Measurements from ENCODE around the gene RD3L.

RD3L gene

DNA sequence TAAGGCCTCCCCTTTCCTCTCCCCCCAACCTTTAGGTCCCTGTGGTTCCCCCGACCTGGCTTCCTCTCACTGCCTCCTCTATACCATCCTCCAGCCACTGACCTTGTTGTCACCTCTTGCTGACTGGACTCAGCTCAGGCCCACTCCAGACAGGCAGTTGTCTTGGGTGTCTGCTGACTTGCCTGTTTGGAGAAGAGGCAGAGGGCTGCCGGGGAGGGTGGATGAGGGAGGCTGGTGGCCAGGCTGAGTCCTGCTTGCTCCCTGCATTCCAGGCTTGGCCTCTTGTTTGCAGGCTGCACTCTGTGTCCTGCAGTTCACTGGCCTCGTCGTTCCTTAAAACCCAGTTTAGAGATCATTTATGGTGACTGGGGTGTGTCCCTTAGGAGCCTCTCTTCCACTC lies 31.0 kb upstream of the RD3L start:
- no peak overlapping the region for H3K4me3 ChIP-seq (ENCODE audit: low read depth, low read length)
- no peak for DNase-seq (ENCODE audit: low read depth)
- in situ Hi-C loops (cut with HindIII; ENCODE audit: low sequenced_read_pairs) = no loop called here
- TF ChIP-seq, protein P1, sequence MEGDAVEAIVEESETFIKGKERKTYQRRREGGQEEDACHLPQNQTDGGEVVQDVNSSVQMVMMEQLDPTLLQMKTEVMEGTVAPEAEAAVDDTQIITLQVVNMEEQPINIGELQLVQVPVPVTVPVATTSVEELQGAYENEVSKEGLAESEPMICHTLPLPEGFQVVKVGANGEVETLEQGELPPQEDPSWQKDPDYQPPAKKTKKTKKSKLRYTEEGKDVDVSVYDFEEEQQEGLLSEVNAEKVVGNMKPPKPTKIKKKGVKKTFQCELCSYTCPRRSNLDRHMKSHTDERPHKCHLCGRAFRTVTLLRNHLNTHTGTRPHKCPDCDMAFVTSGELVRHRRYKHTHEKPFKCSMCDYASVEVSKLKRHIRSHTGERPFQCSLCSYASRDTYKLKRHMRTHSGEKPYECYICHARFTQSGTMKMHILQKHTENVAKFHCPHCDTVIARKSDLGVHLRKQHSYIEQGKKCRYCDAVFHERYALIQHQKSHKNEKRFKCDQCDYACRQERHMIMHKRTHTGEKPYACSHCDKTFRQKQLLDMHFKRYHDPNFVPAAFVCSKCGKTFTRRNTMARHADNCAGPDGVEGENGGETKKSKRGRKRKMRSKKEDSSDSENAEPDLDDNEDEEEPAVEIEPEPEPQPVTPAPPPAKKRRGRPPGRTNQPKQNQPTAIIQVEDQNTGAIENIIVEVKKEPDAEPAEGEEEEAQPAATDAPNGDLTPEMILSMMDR (IDR thresholded peaks at IDR 0.05; ENCODE audit: low read depth, low read length, missing control alignments) = no peak

DNA sequence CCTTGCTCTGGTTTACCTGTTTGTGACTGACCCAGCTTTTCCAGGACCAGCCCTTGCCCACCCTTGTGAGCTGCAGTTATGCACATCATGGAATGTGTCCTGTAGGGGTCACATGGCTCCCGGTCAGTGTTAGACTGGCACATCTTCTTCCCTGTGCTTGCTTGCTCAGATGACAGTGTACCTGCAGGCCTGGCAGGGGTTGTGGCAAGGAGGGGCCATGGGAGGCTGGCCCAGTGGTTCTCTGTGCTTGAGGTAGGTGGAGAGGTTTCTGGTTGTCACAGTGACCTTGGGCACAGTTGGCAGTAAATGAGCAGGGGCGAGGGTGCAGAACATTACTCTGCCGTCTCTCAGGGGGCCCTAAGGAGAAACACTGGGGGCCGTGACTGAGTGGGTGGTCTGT lies 27.6 kb upstream of the RD3L start:
- in situ Hi-C loops (cut with HindIII; ENCODE audit: low sequenced_read_pairs) = no loop called here
- DNase-seq (ENCODE audit: low read depth) = no peak
- H3K4me3 ChIP-seq (ENCODE audit: low read depth, low read length) = no peak overlapping the region
- TF ChIP-seq, protein P1 (IDR thresholded peaks at IDR 0.05; ENCODE audit: low read depth, low read length, missing control alignments) = no peak

DNA sequence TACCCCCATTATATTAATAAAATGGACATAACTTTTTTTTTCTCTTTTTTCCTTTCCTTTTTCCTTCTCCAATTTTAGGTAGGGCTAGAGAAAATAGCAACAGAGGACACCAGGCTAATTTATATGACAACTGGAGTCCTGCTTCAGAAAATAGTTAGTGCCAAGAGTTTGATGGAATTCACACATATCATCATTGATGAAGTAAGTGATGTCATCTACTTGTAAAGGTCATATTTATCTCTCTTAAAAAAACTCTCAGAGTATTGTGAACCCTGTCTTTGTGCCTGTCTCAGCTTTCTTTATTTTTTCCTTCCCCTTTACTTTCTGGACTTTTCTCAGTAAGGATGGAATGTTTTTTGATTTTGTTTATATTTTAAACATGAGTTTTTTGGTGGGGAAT lies 24.3 kb upstream of the RD3L start:
- H3K4me3 ChIP-seq (ENCODE audit: low read depth, low read length) = no peak overlapping the region
- TF ChIP-seq, protein P1 (IDR thresholded peaks at IDR 0.05; ENCODE audit: low read depth, low read length, missing control alignments) = no peak
- no peak for DNase-seq (ENCODE audit: low read depth)
- in situ Hi-C loops (cut with HindIII; ENCODE audit: low sequenced_read_pairs) = no loop called here

DNA sequence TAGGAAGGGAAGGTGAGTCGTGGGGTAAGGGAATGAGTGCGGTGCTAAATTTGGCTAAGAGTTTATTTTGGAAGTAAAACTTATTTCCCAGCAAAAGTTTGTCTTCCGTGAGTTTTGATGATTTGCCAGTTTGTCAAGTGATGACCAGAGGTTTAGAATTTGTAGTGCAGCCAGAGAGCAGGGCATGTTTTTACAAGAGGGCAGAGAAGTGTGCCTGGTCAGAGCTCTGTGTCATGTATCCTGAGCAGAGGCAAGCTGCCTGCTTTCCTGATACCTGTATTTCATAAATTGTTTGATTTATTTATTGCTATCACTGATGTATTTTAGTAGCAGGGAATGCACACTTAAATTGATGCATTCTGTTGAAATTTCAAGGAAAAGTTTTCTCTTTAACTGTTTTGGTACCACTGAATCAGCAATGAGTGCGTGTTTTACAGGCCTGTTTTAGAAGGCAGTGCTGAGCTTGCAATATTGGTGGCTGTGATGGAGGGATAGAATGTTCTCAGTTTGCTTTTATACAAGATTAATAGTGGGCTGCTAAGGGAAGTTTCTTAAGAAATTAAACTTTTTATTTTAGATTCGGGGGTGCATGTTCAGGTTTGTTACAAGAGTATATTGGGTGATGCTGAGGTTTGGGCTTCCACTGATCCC lies 19.7 kb upstream of the RD3L start:
- no peak overlapping the region for H3K4me3 ChIP-seq (ENCODE audit: low read depth, low read length)
- TF ChIP-seq, protein P1 (IDR thresholded peaks at IDR 0.05; ENCODE audit: low read depth, low read length, missing control alignments) = no peak
- in situ Hi-C loops (cut with HindIII; ENCODE audit: low sequenced_read_pairs) = no loop called here
- DNase-seq (ENCODE audit: low read depth) = no peak

DNA sequence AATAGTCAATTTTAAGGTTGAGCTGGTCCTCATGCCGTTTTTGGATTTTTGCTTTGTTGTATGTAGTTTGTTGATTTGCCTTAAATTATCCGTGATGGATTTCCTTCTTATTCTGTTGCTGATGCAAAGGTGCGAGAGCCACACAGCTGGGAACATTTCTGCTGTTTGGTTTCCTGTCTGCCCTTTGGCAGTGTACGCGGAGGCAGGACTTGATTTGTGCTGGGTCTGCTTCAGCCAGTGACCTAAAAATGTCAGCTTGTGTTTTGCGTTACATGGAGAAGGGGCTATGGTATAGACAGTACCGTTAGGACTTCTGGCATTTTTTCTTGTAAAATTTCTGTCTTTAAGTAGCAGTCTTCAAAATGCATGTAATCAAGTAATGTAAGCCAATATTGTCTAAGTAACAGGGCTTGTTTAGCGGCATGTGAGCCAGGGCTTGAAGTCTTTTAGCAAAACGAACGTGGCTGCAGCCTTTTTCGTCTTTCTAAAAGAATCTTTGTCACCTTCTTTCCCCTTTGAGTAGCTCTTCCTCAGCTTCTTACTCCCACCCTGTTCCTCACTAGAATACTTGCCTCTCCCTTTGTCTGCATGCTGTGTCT lies 18.2 kb upstream of the RD3L start:
- H3K4me3 ChIP-seq (ENCODE audit: low read depth, low read length) = no peak overlapping the region
- no peak for DNase-seq (ENCODE audit: low read depth)
- in situ Hi-C loops (cut with HindIII; ENCODE audit: low sequenced_read_pairs) = no loop called here
- TF ChIP-seq, protein P1 (IDR thresholded peaks at IDR 0.05; ENCODE audit: low read depth, low read length, missing control alignments) = no peak

DNA sequence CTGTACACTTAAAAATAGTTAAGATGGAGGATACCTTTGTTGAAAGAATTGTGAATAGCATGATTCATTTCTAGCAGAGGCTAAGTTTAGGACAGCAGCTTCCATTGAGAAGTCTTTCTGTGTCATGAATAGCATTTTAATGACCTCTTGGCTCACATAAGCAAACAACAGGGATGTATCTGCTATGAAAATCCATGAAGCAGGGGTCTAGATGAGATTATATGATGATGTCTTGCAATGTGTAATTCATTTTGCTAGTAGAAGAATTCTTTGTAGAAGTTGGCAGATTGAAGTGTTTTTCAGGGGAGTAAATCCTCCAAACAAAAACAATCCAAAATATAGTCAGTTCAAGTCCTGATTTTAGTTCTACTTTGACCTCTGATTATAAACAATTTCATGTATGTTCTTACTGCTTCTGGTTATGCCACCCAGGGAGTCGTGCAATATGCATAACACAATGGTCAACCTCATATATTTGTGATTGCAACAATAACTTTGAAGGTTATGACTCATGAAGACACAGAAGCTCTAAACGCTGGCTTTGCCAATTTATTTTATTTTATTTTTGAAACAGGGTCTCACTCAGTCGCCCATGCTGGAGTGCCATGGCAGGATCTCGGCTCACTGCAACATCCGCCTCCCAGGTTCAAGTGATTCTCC lies 6.9 kb upstream of the RD3L start:
- H3K4me3 ChIP-seq (ENCODE audit: low read depth, low read length) = no peak overlapping the region
- TF ChIP-seq, protein P1 (IDR thresholded peaks at IDR 0.05; ENCODE audit: low read depth, low read length, missing control alignments) = no peak
- no peak for DNase-seq (ENCODE audit: low read depth)
- in situ Hi-C loops (cut with HindIII; ENCODE audit: low sequenced_read_pairs) = no loop called here

Measured in astrocyte of the cerebellum (primary cell).